NT2/D1 (cell line): ENCODE results near the gene FZD10.

Source experiments
- SUZ12 ChIP-seq: IDR thresholded peaks from 2 replicates; pipeline ENCODE4 v1.6.1; 2011; ENCODE audit not compliant: insufficient read length, insufficient read depth; ENCODE audit errors: extremely low read depth
- YY1 ChIP-seq: IDR thresholded peaks from 2 replicates; pipeline ENCODE4 v1.6.1; 2011; ENCODE audit not compliant: insufficient read length, insufficient read depth
- ZNF274 ChIP-seq: IDR thresholded peaks from 2 replicates; pipeline ENCODE4 v1.6.1; 2011; ENCODE audit warnings: mild to moderate bottlenecking, low read depth, low read length

GRCh38 chr12:130131801-130132200 lies 30.5 kb upstream of the FZD10 start:
- TF ChIP-seq ZNF274 = no peak
- no peak for TF ChIP-seq SUZ12
- no peak for TF ChIP-seq YY1
